SK-N-SH (cell line): Measurements from ENCODE around the gene ZSCAN10. TPM values are rescaled to one million over a fixed set of nuclear protein-coding genes. Genes with fewer than 3 reads are reported as not detected.
A peak's percentile ranks its signal among the peaks of the same experiment; 100 is the strongest.

Experiments
- CTCF ChIA-PET: fragments of 300-600, 350-600 bp; formaldehyde crosslinking; extraction: SDS; loops from one replicate; lab custom pipeline; 2021; lab: Yijun Ruan, JAX
- POLR2A ChIA-PET: fragments of 350-600 bp; sonication (Branson Sonifier 250); formaldehyde crosslinking; extraction: SDS; loops from one replicate; lab custom pipeline; 2020; ENCODE audit warnings: antibody characterized with exemption, inconsistent platforms; lab: Yijun Ruan, JAX
- DNase-seq: peaks from one replicate; pipeline ENCODE4 v3.0.0; 2012
- H2AFZ ChIP-seq: fragments of 200-600 bp; sonication (generic); 2 replicates; pipeline ENCODE4 v1.8.1; 2016; ENCODE audit warnings: antibody characterized with exemption, mild to moderate bottlenecking, low read depth
- H3F3A ChIP-seq: fragments of 200-600 bp; sonication (generic); replicated peaks from 2 replicates; pipeline ENCODE3; 2016; ENCODE audit warnings: antibody characterized with exemption, mild to moderate bottlenecking; ENCODE audit not compliant: insufficient read depth
- H3K27ac ChIP-seq, 2 experiments: fragments of 200-500 bp in 1 of 2; fragments of 200-600 bp in 1 of 2; sonication (Bioruptor generic) in 1 of 2; sonication (generic), shearing (Covaris generic) in 1 of 2; 2 replicates each; pipeline versions ENCODE4 v1.5.1 to v1.6.1; 2014 to 2016; ENCODE audit warnings: low read depth in 2 of 2, inconsistent platforms in 1 of 2, low read length in 1 of 2, mild to moderate bottlenecking in 1 of 2, mixed read lengths in 1 of 2
- H3K27me3 ChIP-seq: fragments of 200-600 bp; sonication (generic), shearing (Covaris generic); 2 replicates; pipeline ENCODE4 v1.6.1; 2016; ENCODE audit warnings: mixed run types; ENCODE audit not compliant: insufficient read depth
- H3K36me3 ChIP-seq, 2 experiments: fragments of 200-500 bp in 1 of 2; fragments of 200-600 bp in 1 of 2; sonication (Bioruptor generic) in 1 of 2; sonication (generic) in 1 of 2; replicated peaks in 1 of 2; 2 replicates each; pipeline versions ENCODE3 to v1.5.1; 2014 to 2016; ENCODE audit warnings: low read length in 1 of 2, mild to moderate bottlenecking in 1 of 2; ENCODE audit not compliant: insufficient read depth in 2 of 2, control insufficient read depth in 1 of 2
- H3K4me1 ChIP-seq, 2 experiments: fragments of 200-500 bp in 1 of 2; fragments of 200-600 bp in 1 of 2; sonication (Bioruptor generic) in 1 of 2; sonication (generic), shearing (Covaris generic) in 1 of 2; 2 replicates each; pipeline versions ENCODE4 v1.5.1 to v1.6.1; 2014 to 2016; ENCODE audit warnings: low read depth in 1 of 2, low read length in 1 of 2, mixed run types in 1 of 2; ENCODE audit not compliant: insufficient read depth in 2 of 2, control insufficient read depth in 1 of 2
- H3K4me2 ChIP-seq: fragments of 200-600 bp; sonication (generic), shearing (Covaris generic); 2 replicates; pipeline ENCODE4 v1.6.1; 2017; ENCODE audit warnings: mixed run types
- H3K4me3 ChIP-seq, 2 experiments: fragments of 200-500 bp in 1 of 2; fragments of 200-600 bp in 1 of 2; sonication (Bioruptor generic) in 1 of 2; sonication (generic), shearing (Covaris generic) in 1 of 2; 2 replicates each; pipeline versions ENCODE4 v1.5.1 to v1.8.1; 2014 to 2016; ENCODE audit warnings: low read depth in 2 of 2, inconsistent platforms in 1 of 2, low read length in 1 of 2, mild to moderate bottlenecking in 1 of 2, mixed read lengths in 1 of 2, moderate library complexity in 1 of 2
- H3K79me2 ChIP-seq: fragments of 200-600 bp; sonication (generic); 2 replicates; pipeline ENCODE4 v1.8.1; 2017; ENCODE audit warnings: mild to moderate bottlenecking; ENCODE audit not compliant: insufficient read depth
- H3K9ac ChIP-seq: fragments of 200-600 bp; sonication (generic); 2 replicates; pipeline ENCODE4 v1.6.1; 2017; ENCODE audit warnings: mixed run types
- H3K9me2 ChIP-seq: fragments of 200-600 bp; sonication (generic); 2 replicates; pipeline ENCODE4 v1.6.1; 2017; ENCODE audit warnings: mixed run types
- H3K9me3 ChIP-seq: fragments of 200-600 bp; sonication (generic); 2 replicates; pipeline ENCODE4 v1.6.1; 2017; ENCODE audit warnings: mixed run types, mild to moderate bottlenecking, moderate library complexity
- H4K20me1 ChIP-seq: fragments of 200-600 bp; sonication (generic); 2 replicates; pipeline ENCODE4 v1.6.1; 2017; ENCODE audit warnings: mild to moderate bottlenecking, mixed run types; ENCODE audit not compliant: insufficient read depth
- CTCF ChIP-seq: fragments of 200-600 bp; sonication (generic); IDR thresholded peaks from 2 replicates; pipeline ENCODE4 v1.6.1; 2017; ENCODE audit warnings: antibody characterized with exemption, mild to moderate bottlenecking, moderate library complexity
- EZH2phosphoT487 ChIP-seq: fragments of 200-600 bp; sonication (generic); IDR thresholded peaks from 2 replicates; pipeline ENCODE4 v1.6.1; 2017; ENCODE audit warnings: low read depth, mixed run types, mild to moderate bottlenecking, antibody characterized with exemption, moderate library complexity, borderline replicate concordance
- GATA2 ChIP-seq: sonication (generic); formaldehyde crosslinking; IDR thresholded peaks from 2 replicates; pipeline ENCODE4 v1.5.0; 2020; ENCODE audit warnings: mild to moderate bottlenecking, missing genetic modification reagents
- POLR2AphosphoS5 ChIP-seq: IDR thresholded peaks from 2 replicates; pipeline ENCODE4 v1.6.1; 2012; ENCODE audit warnings: low read depth, low read length
- SMC3 ChIP-seq: IDR thresholded peaks from 2 replicates; pipeline ENCODE4 v1.6.1; 2012; ENCODE audit warnings: low read depth, low read length, improper control_type of control experiment
- TCF12 ChIP-seq: IDR thresholded peaks from 2 replicates; pipeline ENCODE4 v1.4.0; 2012
- ZBTB33 ChIP-seq: IDR thresholded peaks from 2 replicates; pipeline ENCODE4 v1.4.0; 2012; ENCODE audit warnings: low read depth, borderline replicate concordance
- WGBS: methylation state at CpG from one replicate; pipeline ENCODE4 v1.1.6; 2017; ENCODE audit warnings: low lambda C conversion rate; 5-methylcytosine and 5-hydroxymethylcytosine counted together
- polyA plus RNA-seq, 3 experiments: library from polyadenylated mRNA; depleted of rRNA; stranded (reverse); fragments of >200 nt; gene quantifications; 2 replicates each; pipeline ENCODE4 v1.2.3, GENCODE V29; 2012

The ZSCAN10 gene
- polyA plus RNA-seq, 1 of the 3 experiments (the other 2 are of a cell fraction) = 0.05 TPM

- Histone ChIP-seq H3K4me3 (peak overlapping the region in 1 of 2 experiments; percentile 50; a peak in 1 of 4 replicates), H3K36me3 (no peaks in the 10 kb centered on the region), H4K20me1 (no peaks in the 10 kb centered on the region), H3K9ac (peak overlapping the region; percentile 59), H3K9me2 (no peaks in the 10 kb centered on the region), H3K27me3 (no peaks in the 10 kb centered on the region), H3K79me2 (no peaks in the 10 kb centered on the region), H3F3A (no peaks in the 10 kb centered on the region), H3K4me1 (no peaks in the 10 kb centered on the region; a peak in 1 of 4 replicates), H3K9me3 (no peaks in the 10 kb centered on the region), H3K27ac (no peak overlapping the region), H3K4me2 (peak overlapping the region; percentile 46; the same call in 1 of the 2 replicates), H2AFZ (peak overlapping the region; percentile 80)
- ChIA-PET CTCF (interaction anchor here (1.0 to 3.9 kb wide), 4 partner anchors 14 to 37 kb away, joined by 3 to 26 read pairs (median 4); no protein-coding TSS in a partner anchor), POLR2A (no interaction called here)
- DNase-seq = no peak
- 93% methylated on average over 10 of the region's 26 CpGs for WGBS
- TF ChIP-seq CTCF (no peak), ZBTB33 (no peak), SMC3 (no peak), POLR2AphosphoS5 (no peak)
These were observed 33.2 kb downstream of the ZSCAN10 start for GRCh38 chr16:3065742-3066439.

GRCh38 chr16:3065069-3065741 lies 33.9 kb downstream of the ZSCAN10 start, which contains the start of gene IL32:
Gene IL32, plus strand, starts transcription at chr16:3065640. Its CDS starts 172 bp downstream, at chr16:3065812.
- Histone ChIP-seq H3K9ac (peak within 1 kb of the TSS; percentile 59), H3K4me2 (peak within 1 kb of the TSS; percentile 46; the same call in 1 of the 2 replicates), H3K27ac (no peak within 1 kb of the TSS)

More at GRCh38 chr16:3065069-3065741, 33.9 kb downstream of the ZSCAN10 start, which contains the start of gene IL32:
- ChIA-PET POLR2A (no interaction called here), CTCF (interaction anchor here (1.0 to 3.9 kb wide), 5 partner anchors 15 to 36 kb away, joined by 3 to 26 read pairs (median 3); no protein-coding TSS in a partner anchor)
- WGBS = 48% methylated on average over 11 of the region's 13 CpGs
- H3K4me1 ChIP-seq = no peaks in the 10 kb centered on the region; a peak in 1 of 4 replicates
- no peaks in the 10 kb centered on the region for H3K79me2 ChIP-seq
- H2AFZ ChIP-seq = peak within 1 kb of the TSS; percentile 80
- H3K4me3 ChIP-seq = peak within 1 kb of the TSS in 1 of 2 experiments; percentile 50; a peak in 1 of 4 replicates
- no peaks in the 10 kb centered on the region for H3K9me3 ChIP-seq
- TF ChIP-seq GATA2 (CRISPR knock-in tag) (no peak), SMC3 (no peak), EZH2phosphoT487 (no peak), POLR2AphosphoS5 (no peak), TCF12 (0 out of 2 replicates have a peak, but pooled peaks have one; percentile 25)
- H4K20me1 ChIP-seq = no peaks in the 10 kb centered on the region
- H3K36me3 ChIP-seq = no peaks in the 10 kb centered on the region
- H3K9me2 ChIP-seq = no peaks in the 10 kb centered on the region
- no peak for DNase-seq
- no peaks in the 10 kb centered on the region for H3K27me3 ChIP-seq
- H3F3A ChIP-seq = no peaks in the 10 kb centered on the region
